PC-9 (cell line): Measurements from ENCODE around the gene FAM90A1.

Experiments used
- EZH2 ChIP-seq: fragments of 200-600 bp; sonication (generic); IDR thresholded peaks from 2 replicates; pipeline ENCODE4 v1.8.0; 2017; ENCODE audit warnings: antibody characterized with exemption, low read depth
- TF ChIP-seq, protein P1 (sequence below): fragments of 200-600 bp; sonication (generic); conservative IDR thresholded peaks from 2 replicates; pipeline ENCODE4 v1.6.1; 2017; ENCODE audit warnings: mixed run types, antibody characterized with exemption, mild to moderate bottlenecking, moderate library complexity

DNA sequence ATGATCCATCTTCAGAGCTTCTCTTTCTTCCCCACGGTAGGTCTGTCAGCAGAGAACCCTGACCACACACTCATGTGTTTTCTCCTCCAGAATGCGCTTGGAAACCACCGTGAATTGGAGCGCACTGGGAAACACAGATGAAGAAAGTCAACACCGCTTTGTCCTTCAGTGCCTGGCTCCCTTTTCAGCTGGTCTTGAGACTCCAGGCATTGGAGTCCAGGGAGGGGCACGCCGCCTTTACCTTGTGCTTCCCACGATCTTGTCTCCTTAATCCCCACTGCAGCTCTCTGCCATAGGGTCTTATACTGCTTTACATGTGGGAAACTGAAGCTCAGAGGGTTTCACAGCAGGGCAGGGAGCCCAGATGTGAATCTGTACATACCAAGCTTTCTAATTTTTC lies 1.1 kb downstream of the FAM90A1 start:
- TF ChIP-seq, protein P1, sequence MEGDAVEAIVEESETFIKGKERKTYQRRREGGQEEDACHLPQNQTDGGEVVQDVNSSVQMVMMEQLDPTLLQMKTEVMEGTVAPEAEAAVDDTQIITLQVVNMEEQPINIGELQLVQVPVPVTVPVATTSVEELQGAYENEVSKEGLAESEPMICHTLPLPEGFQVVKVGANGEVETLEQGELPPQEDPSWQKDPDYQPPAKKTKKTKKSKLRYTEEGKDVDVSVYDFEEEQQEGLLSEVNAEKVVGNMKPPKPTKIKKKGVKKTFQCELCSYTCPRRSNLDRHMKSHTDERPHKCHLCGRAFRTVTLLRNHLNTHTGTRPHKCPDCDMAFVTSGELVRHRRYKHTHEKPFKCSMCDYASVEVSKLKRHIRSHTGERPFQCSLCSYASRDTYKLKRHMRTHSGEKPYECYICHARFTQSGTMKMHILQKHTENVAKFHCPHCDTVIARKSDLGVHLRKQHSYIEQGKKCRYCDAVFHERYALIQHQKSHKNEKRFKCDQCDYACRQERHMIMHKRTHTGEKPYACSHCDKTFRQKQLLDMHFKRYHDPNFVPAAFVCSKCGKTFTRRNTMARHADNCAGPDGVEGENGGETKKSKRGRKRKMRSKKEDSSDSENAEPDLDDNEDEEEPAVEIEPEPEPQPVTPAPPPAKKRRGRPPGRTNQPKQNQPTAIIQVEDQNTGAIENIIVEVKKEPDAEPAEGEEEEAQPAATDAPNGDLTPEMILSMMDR: no peak
- no peak for TF ChIP-seq EZH2
